Kidney glomerular epithelial cell (primary cell): ENCODE data around the gene COX6A1.

Source experiments
- DNase-seq: peaks from one replicate; lab custom pipeline; 2025; lab: John Stamatoyannopoulos, UW

COX6A1 gene

GRCh38 chr12:120437735-120438494, at the start of gene COX6A1:
Gene COX6A1, plus strand, starts transcription at chr12:120438113. Its CDS starts 14 bp downstream, at chr12:120438127.
- DNase-seq = peak; percentile 100

DNA sequence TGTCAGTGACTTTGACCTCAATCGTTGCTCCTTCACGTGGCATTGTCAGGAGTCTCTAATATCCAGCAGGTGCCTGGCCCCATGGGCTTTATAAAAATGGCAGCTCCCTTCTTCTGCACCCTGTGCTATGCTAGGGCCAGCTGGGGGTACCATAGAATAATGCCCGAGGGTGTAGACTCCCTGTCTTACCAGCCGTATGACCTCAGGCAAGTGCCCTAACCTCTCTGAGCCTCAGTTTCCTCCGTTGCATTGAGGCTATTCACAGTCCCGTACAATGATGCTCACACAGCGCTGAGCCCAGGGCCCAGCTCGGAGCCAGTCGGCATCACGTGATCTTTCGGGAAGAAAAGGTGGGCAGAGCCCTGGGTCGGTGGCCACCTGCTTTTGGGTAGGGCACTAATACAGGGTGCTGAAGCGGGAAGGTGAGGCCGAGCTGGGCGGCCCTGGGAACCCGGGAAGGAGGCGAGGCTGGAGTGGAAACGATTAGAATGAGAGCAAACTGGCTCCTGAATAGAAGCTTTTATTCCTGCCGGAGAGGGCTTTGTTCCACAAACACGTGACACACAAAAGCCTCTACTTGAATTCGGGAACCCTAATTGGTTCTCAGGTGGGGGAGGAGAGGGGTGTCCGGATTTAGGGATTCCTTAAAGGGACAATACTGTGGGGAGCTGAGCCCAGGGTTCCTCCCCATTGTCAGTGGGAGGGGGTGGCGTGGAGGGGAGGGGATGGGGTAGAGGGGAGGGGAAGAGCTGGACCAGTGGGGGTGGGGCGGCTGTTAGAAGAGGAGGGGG, 49.0 kb upstream of the COX6A1 start:
- no peak for DNase-seq

DNA sequence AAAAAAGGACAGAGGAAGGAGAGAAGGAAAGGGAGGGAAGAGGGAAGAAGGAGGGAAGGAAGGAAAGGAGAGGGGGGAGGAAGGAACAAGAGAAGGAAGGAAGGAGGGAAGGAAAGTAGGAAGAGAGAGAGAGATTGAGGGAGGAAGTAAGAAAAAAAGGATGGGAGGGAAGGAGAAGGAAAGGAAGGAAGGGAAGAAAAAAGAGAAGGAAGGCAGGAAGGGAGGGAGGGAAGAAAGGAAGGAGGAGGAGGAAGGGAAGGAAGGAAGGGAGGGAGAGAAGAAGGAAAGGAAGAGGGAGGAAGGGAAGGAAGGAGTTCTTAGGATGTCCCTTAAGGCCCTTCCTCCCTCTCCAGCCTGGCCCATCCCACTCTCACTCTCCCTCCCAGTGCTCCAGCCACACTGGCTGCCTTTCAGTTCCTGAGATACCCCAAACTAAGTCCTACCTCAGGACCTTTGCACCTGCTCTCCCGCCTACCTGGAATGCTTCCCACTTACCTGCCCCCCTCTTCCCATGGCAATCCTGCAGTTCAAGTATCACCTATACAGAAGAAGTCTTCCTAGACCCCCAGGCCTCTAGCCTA, 47.3 kb upstream of the COX6A1 start:
- DNase-seq = no peak

GRCh38 chr12:120394483-120395367, 43.2 kb upstream of the COX6A1 start:
- peak; percentile 11 for DNase-seq

GRCh38 chr12:120397824-120398540, 39.9 kb upstream of the COX6A1 start:
- DNase-seq = no peak

- no peak for DNase-seq
These were observed 38.4 kb upstream of the COX6A1 start for GRCh38 chr12:120399531-120399930.

DNA sequence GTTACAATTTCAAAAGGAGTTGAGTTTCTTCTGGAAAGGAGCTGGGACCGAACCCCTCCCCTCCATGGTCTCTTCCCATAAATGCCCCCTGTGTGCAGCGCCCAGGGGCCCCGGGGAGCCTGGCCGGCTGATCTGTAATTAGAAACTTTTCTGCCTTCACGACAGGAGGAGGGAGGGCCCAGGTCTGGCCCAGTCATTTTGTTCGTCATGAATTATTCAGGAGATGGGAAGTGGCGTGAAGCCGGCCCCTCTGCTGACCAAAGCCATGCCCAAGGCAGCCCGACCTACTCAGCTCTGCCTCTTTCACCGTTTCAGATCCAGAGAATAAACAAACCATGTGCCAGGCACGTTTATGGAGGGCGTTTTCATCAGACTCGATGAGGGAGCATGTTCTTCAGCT, 35.7 kb upstream of the COX6A1 start:
- DNase-seq = no peak

- no peak for DNase-seq
These were observed 34.0 kb upstream of the COX6A1 start for GRCh38 chr12:120403869-120404268.

GRCh38 chr12:120404271-120404670, 33.6 kb upstream of the COX6A1 start:
- DNase-seq = no peak

- no peak for DNase-seq
These were observed 31.8 kb upstream of the COX6A1 start for GRCh38 chr12:120406069-120406468.

DNA sequence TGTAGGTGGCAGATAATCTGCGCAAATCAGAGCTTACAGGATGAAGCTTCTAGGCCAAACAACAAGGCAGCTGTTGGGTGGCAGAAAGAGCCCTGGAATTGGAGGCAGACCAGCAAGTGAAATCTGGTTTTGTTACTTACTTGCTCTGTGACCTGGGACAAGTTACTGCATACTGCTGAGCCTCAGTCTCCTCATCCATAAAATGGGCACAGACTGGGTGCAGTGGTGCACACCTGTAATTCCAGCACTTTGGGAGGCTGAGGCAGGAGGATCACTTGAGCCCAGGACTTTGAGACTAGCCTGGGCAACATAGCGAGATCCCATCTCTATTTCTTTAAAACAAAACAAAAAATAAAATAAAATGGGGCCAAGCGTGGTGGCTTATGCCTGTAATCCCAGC, 31.4 kb upstream of the COX6A1 start:
- DNase-seq = no peak

- DNase-seq = no peak
These were observed 29.1 kb upstream of the COX6A1 start for GRCh38 chr12:120408771-120409170.

DNA sequence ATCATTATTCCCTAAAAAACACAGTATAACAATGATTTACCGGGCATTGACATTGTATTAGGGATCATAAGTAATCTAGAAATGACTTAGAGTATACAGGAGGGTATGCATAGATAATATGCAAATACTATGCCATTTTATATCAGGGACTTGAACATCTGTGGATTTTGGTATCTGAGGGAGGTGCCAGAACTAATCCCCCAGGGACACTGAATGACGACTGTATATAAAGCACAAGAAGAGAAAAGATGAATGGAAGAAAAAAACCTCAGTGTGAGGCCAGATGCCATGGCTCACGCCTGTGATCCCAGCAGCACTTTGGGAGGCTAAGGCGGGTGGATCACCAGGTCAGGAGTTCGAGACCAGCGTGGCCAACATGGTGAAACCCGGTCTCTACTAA, 25.5 kb upstream of the COX6A1 start:
- DNase-seq = no peak

- DNase-seq = no peak
These were observed 23.8 kb upstream of the COX6A1 start for GRCh38 chr12:120413901-120414695.

DNA sequence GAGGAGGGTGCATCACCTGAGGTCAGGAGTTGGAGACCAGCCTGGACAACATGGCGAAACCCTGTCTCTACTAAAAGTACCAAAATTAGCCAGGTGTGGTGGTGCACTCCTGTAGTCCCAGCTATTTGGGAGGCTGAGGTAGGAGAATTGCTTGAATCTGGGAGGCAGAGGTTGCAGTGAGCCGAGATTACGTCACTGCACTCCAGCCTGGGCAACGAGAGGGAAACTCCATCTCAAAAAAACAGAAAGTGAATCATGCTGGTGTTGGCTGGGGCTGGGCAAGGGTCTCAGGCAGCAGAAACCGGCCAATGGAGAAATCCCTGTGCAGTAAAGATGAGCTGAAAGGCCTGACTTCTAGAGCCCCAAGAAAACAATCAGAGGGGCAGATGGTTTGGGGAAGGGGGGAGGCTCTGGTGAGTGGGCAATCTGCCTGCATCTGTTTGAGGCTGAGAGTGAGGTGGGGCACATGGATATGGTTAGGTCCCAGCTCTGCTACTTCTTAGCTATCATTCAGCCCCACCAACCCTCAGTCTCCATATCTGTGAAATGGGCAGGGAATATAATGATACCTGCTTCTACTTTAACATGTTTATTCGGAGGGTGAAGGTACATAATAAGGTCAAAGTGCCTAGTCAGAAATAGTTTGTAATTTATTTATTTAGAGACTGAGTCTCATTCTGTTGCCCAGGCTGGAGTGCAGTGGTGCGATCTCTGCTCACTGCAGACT, 21.3 kb upstream of the COX6A1 start:
- DNase-seq = no peak

- no peak for DNase-seq
These were observed 19.9 kb upstream of the COX6A1 start for GRCh38 chr12:120417917-120418580.

DNA sequence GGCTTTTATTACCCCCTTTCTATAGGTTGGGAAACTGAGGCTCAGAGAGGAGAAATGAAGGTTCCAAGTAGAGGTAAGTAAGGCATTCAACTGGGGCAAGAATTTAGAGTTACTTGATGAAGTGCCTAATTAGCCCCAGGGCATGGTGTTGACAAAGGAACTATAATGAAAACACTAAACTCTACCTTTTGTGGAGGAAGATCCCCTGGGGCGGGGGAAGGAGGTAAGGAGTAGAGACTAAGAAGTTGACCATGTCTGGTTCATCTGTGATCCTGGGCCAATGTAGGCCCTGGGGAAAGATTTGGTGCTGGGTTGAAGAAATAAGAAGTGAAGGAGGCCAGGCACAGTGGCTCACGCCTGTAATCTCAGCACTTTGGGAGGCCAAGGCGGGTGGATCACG, 16.2 kb upstream of the COX6A1 start:
- no peak for DNase-seq

GRCh38 chr12:120422892-120423456, 14.9 kb upstream of the COX6A1 start:
- DNase-seq = no peak

DNA sequence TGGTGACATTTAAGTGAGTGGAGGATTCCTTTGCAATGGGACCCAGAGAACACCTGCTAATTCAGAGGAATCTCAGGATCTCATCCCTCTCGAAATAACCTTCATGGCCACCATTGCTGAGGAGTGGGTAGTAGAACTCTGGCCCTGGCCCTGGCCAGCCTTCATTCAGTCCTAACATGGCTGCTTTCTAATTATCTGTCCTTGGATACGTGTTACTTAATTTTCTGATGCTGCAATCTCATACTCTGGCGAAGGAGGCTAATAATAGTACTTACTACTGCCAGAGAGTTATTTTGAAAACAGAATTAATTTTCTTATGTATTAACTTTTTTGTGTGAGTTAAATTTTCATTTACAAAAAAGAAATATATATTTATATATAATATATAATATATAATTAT, 12.1 kb upstream of the COX6A1 start:
- no peak for DNase-seq
